Esophagus squamous epithelium (tissue), 5 donors: ENCODE data around the gene SUSD3. TPM values are rescaled to one million over a fixed set of nuclear protein-coding genes. Genes with fewer than 3 reads are reported as not detected.

Experiments
- DNase-seq: peaks from one replicate; lab custom pipeline; 2025; lab: John Stamatoyannopoulos, UW
- H3K27ac ChIP-seq, 4 donors: fragments of 200-600 bp; sonication (generic); one replicate each; pipeline ENCODE4 v1.5.1; 2016 to 2019; ENCODE audit warnings: mild to moderate bottlenecking in 1 of 4
- H3K27me3 ChIP-seq, 4 donors: fragments of 200-600 bp; sonication (generic); 1 replicate in 3 of 4; 2 replicates in 1 of 4; pipeline versions ENCODE4 v1.5.1 to v1.6.0; 2017 to 2021; ENCODE audit warnings: antibody characterized with exemption in 1 of 4
- H3K36me3 ChIP-seq, 3 donors: fragments of 200-600 bp; sonication (generic); one replicate each; pipeline ENCODE4 v1.5.1; 2016 to 2019
- H3K4me1 ChIP-seq, 3 donors: fragments of 200-600 bp; sonication (generic); one replicate each; pipeline ENCODE4 v1.5.1; 2017 to 2019
- H3K4me3 ChIP-seq, 4 donors: fragments of 200-600 bp; sonication (generic); 1 replicate in 3 of 4; 2 replicates in 1 of 4; pipeline ENCODE4 v1.5.1; 2016 to 2019; ENCODE audit warnings: mild to moderate bottlenecking in 2 of 4, moderate library complexity in 1 of 4
- H3K9me3 ChIP-seq, 3 donors: fragments of 200-600 bp; sonication (generic); one replicate each; pipeline ENCODE4 v1.5.1; 2016 to 2019
- POLR2A ChIP-seq, 4 donors: fragments of 450-650 bp; IDR thresholded peaks; one replicate each; pipeline ENCODE4 v1.6.1; 2017; ENCODE audit warnings: antibody characterized with exemption in 4 of 4, mild to moderate bottlenecking in 4 of 4, moderate library complexity in 3 of 4
- whole genome bisulfite sequencing, 2 donors: methylation state at CpG; one replicate each; pipeline ENCODE4 v1.1.5; 2018; 5-methylcytosine and 5-hydroxymethylcytosine counted together
- intact Hi-C: fragments of 100-400 bp; cut with DNase I; formaldehyde crosslinking; loops from one replicate; pipeline ENCODE4 v1.15.0; 2022
- total RNA-seq, 4 donors: library from RNA; depleted of rRNA; stranded (reverse); fragments of >200 nt; gene quantifications; one replicate each; pipeline ENCODE4 v1.1.0, GENCODE V29; 2016
- TF ChIP-seq, protein P1 (sequence below), 6 experiments: fragments of 450-650 bp in 4 of 6; fragments of 200-600 bp in 2 of 6; sonication (generic) in 2 of 6; IDR thresholded peaks; one replicate each; pipeline ENCODE4 v1.5.1; 2016 to 2019; ENCODE audit warnings: antibody characterized with exemption in 6 of 6, mild to moderate bottlenecking in 4 of 6, moderate library complexity in 4 of 6
- donor health status: DM: yes; HTN: yes; CAD: no.

SUSD3 gene
- total RNA-seq, 4 donors from 2014 or later: 0.22 to 5.8 (median 2.7) TPM

DNA sequence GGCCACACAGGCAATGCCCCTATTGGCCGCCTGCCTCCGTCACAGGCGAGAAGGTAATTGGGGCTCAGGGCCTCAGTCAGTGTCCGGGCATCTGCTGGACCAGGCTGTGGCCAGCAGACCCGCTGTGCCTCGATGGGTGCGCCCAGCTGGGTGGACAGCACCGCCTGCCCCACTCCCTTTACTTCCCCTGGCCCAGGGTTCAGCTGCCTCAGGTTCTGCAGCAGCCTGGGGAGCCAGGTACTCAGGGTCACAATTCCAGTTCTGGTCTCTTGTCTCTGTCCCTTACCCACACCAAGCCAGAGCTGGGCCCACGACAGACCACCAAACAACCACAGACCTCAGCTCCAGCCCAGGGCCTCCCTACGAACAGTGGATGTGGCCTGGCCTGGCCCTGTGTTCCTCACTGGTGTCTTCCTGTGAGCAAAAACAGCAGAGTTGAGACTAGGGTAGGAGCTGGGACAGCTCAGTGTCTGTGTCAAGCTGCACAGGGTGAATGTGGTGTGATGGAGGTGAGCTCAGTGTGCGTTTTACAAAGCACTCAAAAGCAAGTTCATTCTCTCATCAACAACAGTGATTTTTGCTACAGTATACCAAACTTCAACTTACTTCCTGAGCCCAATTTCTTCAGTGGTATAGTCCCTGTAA is 33.4 kb upstream of the SUSD3 start:
- 86 to 100% methylated on average over 1 to 2 of the region's 11 CpGs for WGBS, 2 donors
- Histone ChIP-seq H3K27me3 (no peaks in the 10 kb centered on the region), H3K4me3 (no peak overlapping the region), H3K4me1 (no peaks in the 10 kb centered on the region), H3K9me3 (no peaks in the 10 kb centered on the region), H3K36me3 (peaks cover 0 to 30% (median 0%) of the 10 kb centered on the region in 3 donors), H3K27ac (no peak overlapping the region)
- no peak for DNase-seq
- intact Hi-C loops: no loop called here
- TF ChIP-seq, protein P1, sequence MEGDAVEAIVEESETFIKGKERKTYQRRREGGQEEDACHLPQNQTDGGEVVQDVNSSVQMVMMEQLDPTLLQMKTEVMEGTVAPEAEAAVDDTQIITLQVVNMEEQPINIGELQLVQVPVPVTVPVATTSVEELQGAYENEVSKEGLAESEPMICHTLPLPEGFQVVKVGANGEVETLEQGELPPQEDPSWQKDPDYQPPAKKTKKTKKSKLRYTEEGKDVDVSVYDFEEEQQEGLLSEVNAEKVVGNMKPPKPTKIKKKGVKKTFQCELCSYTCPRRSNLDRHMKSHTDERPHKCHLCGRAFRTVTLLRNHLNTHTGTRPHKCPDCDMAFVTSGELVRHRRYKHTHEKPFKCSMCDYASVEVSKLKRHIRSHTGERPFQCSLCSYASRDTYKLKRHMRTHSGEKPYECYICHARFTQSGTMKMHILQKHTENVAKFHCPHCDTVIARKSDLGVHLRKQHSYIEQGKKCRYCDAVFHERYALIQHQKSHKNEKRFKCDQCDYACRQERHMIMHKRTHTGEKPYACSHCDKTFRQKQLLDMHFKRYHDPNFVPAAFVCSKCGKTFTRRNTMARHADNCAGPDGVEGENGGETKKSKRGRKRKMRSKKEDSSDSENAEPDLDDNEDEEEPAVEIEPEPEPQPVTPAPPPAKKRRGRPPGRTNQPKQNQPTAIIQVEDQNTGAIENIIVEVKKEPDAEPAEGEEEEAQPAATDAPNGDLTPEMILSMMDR (IDR thresholded peaks at IDR 0.05): no peak
- no peak for TF ChIP-seq POLR2A (IDR thresholded peaks at IDR 0.05)

DNA sequence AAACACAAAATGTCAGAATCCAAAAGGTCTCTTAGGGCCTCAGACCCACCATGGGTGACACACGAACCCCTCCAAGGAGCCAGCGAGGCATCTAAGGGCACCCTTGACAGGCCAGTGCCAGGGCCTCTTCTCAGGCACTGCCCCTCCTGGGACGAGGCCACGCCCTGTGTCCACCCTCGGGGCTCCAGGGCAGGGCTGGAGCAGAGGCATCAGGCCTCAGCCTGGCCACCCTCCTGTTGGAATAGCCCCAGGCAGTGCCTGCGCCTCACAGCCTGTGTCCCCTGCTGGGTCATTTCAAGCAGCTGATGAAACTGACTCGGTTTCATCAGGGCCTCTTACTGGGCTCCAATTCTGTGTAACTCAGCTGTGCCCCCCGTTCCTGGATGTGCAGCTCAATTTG is 32.8 kb upstream of the SUSD3 start:
- WGBS, 2 donors: 59 to 100% methylated on average over 1 to 5 of the region's 8 CpGs
- TF ChIP-seq POLR2A (IDR thresholded peaks at IDR 0.05): no peak
- TF ChIP-seq, protein P1 (IDR thresholded peaks at IDR 0.05): no peak
- intact Hi-C loops: no loop called here
- no peaks in the 10 kb centered on the region for H3K4me1 ChIP-seq
- DNase-seq: no peak
- H3K36me3 ChIP-seq: peaks cover 0 to 28% (median 0%) of the 10 kb centered on the region in 3 donors
- H3K9me3 ChIP-seq: no peaks in the 10 kb centered on the region
- H3K4me3 ChIP-seq: no peak overlapping the region
- no peaks in the 10 kb centered on the region for H3K27me3 ChIP-seq
- H3K27ac ChIP-seq: no peak overlapping the region

DNA sequence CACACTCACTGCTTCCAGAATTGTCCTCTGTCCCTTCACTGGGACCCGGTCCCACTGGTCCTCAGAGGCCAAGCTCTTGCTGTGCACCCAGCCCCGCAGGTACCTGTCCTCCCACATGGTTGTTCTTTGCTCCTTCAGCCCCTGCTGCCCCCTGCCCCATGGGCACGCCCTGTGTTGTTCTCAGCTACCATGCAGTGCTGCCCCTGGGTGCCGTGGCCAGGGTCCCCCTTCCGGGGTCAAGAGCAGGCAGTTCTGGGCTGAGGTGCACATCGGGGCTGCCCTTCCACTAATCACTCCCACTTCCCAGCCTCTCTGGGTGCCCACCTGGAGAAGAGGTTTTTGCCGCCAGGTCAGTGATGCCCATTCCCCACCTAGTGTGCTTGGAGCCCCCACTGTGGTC is 31.9 kb upstream of the SUSD3 start:
- H3K4me1 ChIP-seq: peaks cover 0 to 3% (median 2%) of the 10 kb centered on the region in 3 donors
- 80% methylated on average over 3 of the region's 7 CpGs; no CpG with 5 or more reads in 1 of the 2 donors for WGBS, 2 donors
- H3K36me3 ChIP-seq: peaks cover 0 to 19% (median 0%) of the 10 kb centered on the region in 3 donors
- intact Hi-C loops: no loop called here
- no peaks in the 10 kb centered on the region for H3K27me3 ChIP-seq
- H3K27ac ChIP-seq: no peak overlapping the region
- DNase-seq: no peak
- TF ChIP-seq, protein P1 (IDR thresholded peaks at IDR 0.05): no peak
- TF ChIP-seq POLR2A (IDR thresholded peaks at IDR 0.05): no peak
- no peaks in the 10 kb centered on the region for H3K9me3 ChIP-seq
- no peak overlapping the region for H3K4me3 ChIP-seq

DNA sequence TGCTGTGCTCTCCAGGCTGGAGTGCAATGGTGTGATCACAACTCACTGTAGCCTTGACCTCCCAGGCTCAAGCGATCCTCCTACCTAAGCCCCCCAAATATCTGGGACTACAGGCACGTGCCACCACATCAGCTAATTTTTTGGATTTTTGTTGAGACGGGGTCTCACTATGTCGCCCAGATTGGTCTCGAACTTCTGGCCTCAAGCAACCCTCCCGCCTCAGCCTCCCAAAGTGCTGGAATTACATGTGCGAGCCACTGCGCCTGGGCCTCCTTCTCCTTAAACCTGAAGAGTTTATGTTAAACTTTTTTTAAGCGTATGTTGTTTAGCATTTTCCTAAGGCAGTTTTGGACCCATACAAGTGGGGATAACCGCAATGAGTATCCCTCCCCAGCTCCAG is 30.8 kb upstream of the SUSD3 start:
- Histone ChIP-seq H3K4me3 (no peak overlapping the region), H3K27ac (no peak overlapping the region), H3K36me3 (peaks cover 0 to 8% (median 0%) of the 10 kb centered on the region in 3 donors), H3K9me3 (no peaks in the 10 kb centered on the region), H3K27me3 (no peaks in the 10 kb centered on the region), H3K4me1 (peaks cover 0 to 7% (median 7%) of the 10 kb centered on the region in 3 donors)
- 93 to 98% methylated on average over 9 to 10 of the region's 10 CpGs for WGBS, 2 donors
- TF ChIP-seq, protein P1 (IDR thresholded peaks at IDR 0.05): no peak
- no peak for TF ChIP-seq POLR2A (IDR thresholded peaks at IDR 0.05)
- intact Hi-C loops: no loop called here
- DNase-seq: no peak

DNA sequence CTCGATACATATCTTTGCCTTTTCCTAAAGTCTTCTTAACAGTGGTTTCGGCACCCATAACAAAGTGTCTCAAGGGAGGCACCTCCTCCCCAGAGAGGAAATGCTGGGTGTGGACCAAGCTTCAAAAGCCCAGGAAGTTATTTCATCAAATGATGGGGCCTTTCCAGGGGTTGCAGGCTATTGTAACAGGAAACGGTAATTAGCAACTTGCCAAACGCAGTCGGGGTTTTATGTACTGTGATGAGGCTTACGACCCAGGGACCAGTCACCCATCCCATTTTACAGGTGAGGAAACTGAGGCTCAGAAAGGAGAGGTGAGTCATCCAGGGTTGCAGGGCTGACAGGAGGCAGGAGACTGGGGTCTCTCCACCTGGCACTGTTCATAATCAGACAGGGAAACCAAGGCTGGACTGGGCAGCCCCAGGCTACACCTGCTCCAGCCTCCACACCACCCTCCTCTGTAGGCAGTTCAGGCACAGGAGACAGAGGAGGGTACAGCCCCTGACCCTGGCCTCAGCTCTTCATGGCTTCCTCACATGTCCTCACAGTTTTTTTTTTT is 30.0 kb upstream of the SUSD3 start:
- Histone ChIP-seq H3K36me3 (no peaks in the 10 kb centered on the region), H3K4me1 (peaks cover 0 to 7% (median 7%) of the 10 kb centered on the region in 3 donors), H3K9me3 (no peaks in the 10 kb centered on the region), H3K27ac (no peak overlapping the region), H3K27me3 (no peaks in the 10 kb centered on the region), H3K4me3 (no peak overlapping the region)
- no peak for DNase-seq
- TF ChIP-seq, protein P1 (IDR thresholded peaks at IDR 0.05): no peak
- no peak for TF ChIP-seq POLR2A (IDR thresholded peaks at IDR 0.05)
- intact Hi-C loops: no loop called here
- WGBS, 2 donors: 46 to 50% methylated on average over 6 of the region's 6 CpGs
